ENCODE measurements around the gene C3orf70.

The C3orf70 gene

GRCh38 chr3:185082829-185083228 lies 70.0 kb downstream of the C3orf70 start:
- DNase-seq, result no peak

GRCh38 chr3:185082149-185082548 lies 70.7 kb downstream of the C3orf70 start:
- no peak for DNase-seq

- DNase-seq, result no peak
These were observed 71.3 kb downstream of the C3orf70 start for GRCh38 chr3:185081521-185081920.

- DNase-seq, result no peak
These were observed 73.2 kb downstream of the C3orf70 start for GRCh38 chr3:185079625-185080024.

DNA sequence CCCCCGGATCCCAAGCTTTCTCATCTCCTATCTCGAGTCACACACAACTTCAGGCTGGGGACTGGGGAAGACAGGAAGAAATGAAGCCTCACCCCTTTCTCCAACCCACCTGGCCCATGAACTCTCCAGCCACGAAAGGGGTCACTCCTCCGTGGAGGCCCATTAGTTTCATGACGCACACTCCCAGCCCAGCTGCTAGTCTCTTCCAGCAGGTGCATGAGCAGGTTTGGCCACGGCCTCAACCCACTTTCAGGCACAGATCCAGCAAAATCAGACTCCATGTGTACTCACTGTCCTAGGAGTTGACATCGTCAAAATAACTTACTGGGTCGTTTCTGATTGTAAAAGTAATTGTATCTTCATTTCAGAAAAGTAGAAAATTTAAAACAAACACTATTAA lies 76.6 kb downstream of the C3orf70 start:
- no peak for DNase-seq

- DNase-seq, result no peak
These were observed 77.3 kb downstream of the C3orf70 start for GRCh38 chr3:185075547-185075946.

DNA sequence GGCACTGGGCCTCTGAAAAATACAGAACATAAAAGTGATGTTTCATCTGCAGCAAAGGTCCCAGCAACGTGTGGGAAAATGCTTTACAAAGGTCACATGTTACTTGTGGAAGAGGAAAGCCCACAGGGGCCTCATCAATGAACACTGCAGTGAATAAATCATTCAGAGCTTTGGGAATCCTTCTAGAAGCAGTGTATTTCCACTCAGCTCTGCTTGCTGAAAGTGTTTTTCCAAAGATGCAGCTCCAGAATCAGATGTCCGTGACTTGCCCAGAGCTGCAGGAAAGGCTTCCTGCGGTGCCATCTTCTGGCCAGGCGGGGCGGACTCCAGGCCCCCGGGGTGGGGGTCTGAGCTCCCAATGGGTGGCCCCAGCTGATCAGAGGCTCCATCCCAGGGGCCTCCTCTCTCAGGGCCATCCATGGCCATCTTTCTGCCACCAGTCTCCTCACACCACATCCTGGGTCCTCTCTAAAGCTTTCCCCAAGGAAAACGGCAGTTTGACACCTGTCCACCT lies 81.5 kb downstream of the C3orf70 start:
- no peak for DNase-seq

GRCh38 chr3:185070491-185071286 lies 82.2 kb downstream of the C3orf70 start:
- no peak for DNase-seq

DNA sequence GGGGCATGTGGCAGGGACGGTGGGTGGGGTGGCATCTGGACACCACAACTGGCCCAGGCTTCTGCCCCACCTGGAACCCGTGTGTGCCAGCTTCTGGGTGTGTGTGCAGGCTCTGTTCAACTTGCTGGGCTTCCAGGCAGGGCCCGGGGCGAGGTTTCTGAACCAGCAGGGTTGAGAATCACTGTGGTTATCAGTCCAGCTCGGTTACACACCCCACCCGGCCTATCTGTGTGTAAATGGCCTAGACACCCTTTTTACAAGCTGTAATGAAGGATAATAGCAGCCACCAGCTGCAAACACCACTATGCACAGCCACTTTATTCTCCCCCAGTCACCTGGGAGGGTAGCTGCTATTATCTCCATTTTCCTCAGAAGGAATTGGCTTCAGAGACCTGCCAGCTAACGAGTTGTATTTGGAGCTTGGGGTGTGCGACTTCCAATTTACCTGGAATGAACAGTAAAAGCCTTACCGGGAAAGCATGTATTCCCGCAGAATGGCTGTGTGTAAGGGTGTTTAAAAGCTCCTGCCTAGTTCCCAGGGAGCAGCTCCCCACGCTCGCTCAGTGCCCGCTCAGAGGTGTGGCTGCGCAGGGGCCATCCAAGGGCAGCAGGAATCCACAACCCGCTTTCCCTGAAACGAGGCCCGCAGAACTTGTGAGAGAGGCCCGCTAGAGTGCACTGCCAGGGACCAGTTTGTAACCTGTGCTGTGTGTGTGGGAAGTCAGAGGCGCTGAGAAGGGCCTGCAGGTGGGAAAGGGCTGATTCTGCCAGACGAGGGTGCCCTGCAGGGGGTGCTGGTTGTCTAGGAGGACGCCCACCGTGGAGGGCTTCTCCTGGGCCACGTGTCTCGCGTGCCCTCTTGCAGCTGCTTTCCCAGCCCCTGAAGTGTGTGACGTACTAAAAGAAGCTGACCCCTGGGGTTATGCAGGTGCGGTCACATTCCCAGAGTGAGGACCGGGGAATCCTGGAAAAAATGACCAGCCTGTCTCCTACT lies 83.5 kb downstream of the C3orf70 start:
- DNase-seq, result no peak

DNA sequence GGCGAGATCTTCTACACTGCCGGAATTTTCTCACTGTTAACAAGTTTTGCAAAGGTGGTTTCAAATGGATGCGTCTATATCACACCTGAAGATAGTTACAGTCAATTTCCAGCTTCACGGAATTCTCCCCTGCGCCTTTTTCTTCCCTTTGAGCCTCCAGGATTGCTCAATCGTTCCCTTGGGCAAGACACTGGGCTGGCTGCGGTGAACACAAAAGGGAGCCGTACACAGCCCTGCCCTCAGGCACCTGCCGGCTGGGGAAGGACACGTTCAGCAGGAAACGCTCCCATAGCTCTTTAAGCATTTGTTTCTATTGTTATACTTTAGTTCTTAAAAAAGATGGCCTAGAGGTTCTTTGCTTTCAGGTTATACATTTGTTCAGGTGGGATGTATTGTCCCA lies 85.7 kb downstream of the C3orf70 start:
- DNase-seq, result no peak

DNA sequence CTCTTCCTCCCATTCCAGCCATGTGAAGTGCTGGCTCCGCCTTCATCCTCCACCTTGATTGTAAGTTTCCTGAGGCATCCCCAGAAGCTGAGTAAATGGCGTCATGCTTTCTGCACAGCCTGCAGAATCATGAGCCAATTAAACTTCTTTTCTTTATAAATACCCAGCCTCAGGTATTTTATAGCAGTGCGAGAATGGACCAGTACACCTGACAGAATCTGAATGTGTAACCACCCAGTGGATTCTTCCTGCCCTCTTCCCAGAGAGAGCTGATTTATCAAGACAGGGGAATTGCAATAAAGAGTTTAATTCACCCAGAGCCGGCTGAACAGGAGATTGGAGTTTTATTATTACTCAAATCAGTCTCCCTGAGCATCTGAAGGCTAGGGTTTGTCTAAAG lies 86.6 kb downstream of the C3orf70 start:
- DNase-seq, result no peak

DNA sequence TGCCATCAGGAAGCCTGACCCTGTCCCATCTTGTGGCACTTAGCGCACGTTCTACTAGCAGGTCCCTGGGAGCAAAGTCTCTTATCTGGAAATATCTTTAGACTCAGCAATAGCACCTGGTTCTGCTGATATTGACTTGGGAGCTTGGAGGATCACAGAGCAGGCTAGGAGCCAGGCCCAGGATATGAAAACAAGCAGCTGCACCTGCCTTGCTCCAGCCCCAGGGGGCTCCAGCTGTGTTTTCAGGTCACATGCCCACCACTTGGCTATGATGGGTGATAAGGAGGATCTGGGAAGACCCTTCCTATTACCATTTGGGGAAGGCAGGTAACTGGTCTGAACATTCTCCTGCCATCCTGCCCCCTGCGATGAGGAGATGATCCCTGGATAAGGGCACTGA lies 87.8 kb downstream of the C3orf70 start:
- DNase-seq, result no peak

DNA sequence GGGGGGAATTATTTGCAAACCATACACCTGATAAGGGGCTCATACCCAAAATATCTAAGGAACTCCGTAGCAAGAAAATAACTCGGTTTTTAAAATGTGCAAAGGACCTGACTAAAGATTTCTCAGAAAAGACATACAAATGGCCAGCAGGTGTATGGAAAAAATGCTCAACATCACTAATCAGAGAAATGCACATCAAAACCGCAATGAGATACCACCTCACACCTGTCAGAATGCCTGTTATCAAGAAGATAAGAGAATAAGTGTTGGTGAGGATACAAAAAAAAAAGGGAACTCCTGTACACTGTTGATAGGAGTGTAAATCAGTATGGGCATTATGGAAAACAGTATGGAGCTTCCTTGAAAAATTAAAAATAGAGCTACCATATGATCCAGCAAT lies 89.4 kb downstream of the C3orf70 start:
- no peak for DNase-seq

- DNase-seq, result no peak
These were observed 90.7 kb downstream of the C3orf70 start for GRCh38 chr3:185062191-185062590.

GRCh38 chr3:185060655-185061054 lies 92.2 kb downstream of the C3orf70 start:
- no peak for DNase-seq

- no peak for DNase-seq
These were observed 93.1 kb downstream of the C3orf70 start for GRCh38 chr3:185059766-185060165.

GRCh38 chr3:185058796-185059195 lies 94.1 kb downstream of the C3orf70 start:
- DNase-seq, result no peak

DNA sequence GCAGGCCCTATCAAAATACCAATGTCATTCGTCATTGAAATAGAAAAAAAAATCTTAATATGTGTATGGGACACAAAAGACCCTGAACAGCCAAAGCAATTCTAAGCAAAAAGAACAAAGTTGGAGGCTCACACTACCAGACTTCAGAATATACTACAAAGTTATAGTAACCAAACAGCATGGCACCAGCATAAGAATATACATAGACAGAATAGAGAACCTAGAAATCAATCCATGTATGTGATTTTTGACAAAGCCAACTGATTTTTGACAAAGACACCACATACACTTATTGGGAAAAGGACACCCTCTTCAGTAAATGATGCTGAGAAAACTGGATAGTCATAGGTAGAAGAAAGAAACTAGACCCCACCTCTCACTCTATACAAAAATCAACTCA lies 95.0 kb downstream of the C3orf70 start:
- no peak for DNase-seq

DNA sequence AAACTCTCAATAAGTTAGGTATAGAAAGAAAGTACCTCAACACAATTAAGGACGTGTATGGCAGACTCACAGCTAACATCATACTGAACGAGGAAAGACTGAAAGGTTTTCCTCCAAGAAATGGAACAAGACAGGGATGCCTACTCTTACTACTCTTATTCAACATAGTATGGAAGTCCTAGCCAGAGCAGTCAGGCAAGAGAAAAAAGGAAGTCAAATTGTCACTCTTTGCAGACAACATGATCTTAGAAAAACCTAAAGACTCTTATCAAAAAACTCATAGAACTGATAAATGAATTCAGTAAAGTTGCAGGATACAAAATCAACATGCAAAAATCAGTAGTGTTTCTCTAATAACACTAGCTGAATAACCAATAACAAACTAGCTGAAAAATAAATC lies 96.0 kb downstream of the C3orf70 start:
- no peak for DNase-seq

DNA sequence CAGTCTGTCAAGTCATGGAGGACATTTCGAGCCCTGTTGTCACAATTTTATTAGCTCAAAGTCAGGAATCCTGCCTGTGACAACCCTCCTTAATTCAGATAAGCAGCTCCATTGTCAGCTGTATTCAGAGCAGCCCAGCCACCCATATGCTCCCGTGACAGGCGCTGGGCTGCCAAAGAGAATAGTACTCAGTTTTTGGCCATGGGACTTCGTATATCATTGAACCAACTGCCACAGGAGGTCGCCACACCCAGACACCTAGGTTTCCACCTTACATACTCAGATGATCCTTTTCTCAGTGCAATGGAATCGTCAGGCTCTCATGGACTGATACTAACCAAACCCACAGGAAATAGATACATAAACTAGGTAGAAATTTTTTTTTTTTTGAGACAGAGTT lies 100.2 kb downstream of the C3orf70 start:
- DNase-seq, result no peak

DNA sequence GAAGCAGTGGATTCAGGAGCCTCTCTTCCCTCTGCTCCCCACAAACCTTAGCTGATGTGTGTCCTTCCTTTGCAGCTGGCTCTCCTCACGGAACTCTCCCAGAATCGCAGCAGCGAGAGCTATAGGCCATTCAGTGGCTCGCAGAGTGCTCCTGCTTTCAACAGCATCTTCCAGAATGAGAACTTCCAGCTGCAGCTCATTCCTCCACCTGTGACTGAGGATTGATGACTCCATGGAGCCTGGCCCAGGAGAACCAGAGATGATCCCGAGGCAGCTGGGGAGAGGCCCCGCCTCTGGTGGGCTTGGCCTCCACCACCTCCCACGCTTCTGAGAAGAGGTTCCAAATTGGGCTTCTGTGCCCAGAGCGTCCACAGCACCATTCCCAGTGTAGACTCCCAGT lies 101.1 kb downstream of the C3orf70 start:
- no peak for DNase-seq

DNA sequence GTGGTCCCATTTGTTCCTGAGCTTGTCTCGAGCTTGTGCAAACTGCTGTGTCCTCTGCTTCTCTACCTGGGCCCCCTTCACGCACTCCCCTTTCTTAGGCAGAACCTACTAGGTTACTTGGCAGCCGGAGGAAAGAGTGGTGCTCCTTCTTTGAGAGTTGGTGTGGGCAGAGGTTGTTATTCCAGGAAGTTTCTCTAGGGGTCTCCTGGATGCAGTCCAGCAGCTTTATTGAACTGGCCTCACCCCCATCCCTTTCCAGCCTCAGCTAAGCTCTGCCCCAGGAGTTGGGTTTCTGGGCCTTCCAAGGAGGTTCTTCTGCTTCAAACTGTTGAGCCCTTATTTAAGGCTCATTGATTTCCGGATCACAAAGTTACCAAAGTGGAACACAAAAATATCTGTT lies 103.2 kb downstream of the C3orf70 start:
- DNase-seq, result no peak

DNA sequence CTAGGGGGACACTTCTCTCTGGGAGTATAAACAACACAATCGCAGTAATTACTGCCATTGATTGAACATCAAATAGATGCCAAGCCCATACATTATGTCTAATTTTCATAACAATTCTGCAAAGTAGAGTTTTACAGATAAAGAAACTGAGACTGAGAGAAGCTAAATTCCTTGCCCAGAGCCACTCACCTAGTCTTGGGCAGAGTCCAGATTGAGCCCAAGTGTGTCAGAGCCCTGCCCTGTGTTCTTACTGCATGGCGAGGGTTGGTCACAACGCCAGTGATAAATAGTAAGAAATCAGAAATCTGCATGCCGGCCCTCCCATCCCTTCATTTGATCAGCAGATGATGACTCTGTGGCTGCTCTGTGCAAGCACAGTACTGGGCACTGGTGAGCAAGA lies 106.3 kb downstream of the C3orf70 start:
- no peak for DNase-seq

GRCh38 chr3:185046164-185046515 lies 106.7 kb downstream of the C3orf70 start:
- no peak for DNase-seq
